GM12872 (cell line): ENCODE results near the gene FAAH2.

Source experiments
- CTCF ChIP-seq: IDR thresholded peaks from 3 replicates; pipeline ENCODE4 v1.5.1; 2011; ENCODE audit warnings: low read depth, mild to moderate bottlenecking, low read length, moderate library complexity; ENCODE audit not compliant: insufficient read depth

Gene FAAH2

DNA sequence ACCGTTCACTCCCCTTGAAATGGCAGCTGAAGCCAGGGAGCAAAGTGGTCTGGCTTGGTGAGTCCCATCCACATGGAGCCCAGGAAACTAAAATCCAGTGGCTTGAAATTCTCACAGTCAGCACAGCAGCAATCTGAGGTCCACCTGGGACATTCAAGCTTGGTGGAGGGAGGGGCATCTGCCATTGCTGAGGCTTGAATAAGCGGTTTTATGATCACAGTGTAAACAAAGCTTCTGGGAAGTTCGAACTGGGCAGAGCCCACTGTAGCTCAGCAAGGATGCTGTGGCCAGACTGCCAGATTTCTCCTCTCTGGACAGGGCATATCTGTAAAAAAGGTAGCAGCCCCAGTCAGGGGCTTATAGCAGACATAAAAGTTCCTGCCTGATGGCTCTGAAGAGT is 15.5 kb upstream of the FAAH2 start:
- TF ChIP-seq CTCF: no peak

GRCh38 chrX:57282568-57282967 is 3.9 kb upstream of the FAAH2 start:
- TF ChIP-seq CTCF: no peak

GRCh38 chrX:57285001-57285400 is 1.5 kb upstream of the FAAH2 start:
- TF ChIP-seq CTCF: no peak

DNA sequence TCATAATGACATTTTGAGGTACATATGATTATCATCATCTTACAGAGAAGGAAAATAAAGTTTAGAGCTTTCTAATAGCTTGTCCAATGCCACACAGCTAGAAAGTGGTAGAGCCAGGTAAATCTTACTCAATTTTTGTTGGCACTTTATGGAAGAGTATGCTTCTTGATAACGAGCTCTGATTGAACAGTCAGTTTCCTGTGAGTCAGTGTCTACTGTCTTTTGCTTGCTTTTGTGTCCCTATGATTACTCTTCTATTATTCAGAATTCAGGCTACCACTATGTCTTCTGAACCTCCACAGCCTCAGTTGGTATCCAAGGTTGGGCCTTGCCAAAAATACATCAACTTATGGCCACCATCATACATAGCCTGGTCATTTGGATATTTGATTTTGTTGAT is 2.6 kb downstream of the FAAH2 start:
- TF ChIP-seq CTCF: no peak

GRCh38 chrX:57294961-57295360 is 8.5 kb downstream of the FAAH2 start:
- TF ChIP-seq CTCF: no peak

GRCh38 chrX:57313583-57314215 is 27.2 kb downstream of the FAAH2 start:
- no peak for TF ChIP-seq CTCF

DNA sequence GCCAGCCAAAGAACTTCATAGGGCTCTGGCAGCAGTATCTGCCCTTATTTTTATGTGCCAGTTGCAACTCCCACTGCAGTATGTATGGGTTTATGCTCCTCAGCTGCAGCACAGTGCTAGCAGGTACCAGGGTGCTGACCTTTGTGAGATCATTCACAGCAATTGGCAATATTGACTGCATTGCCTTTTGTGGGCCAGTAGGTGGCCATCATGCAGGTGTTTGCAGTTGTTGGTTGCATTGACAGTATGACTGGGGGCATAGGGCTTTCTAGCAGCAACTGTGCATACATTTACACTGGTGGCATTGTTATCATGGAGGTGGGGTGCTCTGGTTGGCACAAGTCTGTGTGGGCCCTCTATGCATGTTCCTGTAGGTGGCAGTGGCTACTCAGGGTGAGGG is 42.5 kb downstream of the FAAH2 start:
- TF ChIP-seq CTCF: peak; percentile 27; the same call in 1 of the 3 replicates
